ENCODE results near the gene KIF5B. TPM values are rescaled to one million over a fixed set of nuclear protein-coding genes. Genes with fewer than 3 reads are reported as not detected.

Gene KIF5B
- total RNA-seq, 1 donor from 2014 or later = 92.9 TPM

DNA sequence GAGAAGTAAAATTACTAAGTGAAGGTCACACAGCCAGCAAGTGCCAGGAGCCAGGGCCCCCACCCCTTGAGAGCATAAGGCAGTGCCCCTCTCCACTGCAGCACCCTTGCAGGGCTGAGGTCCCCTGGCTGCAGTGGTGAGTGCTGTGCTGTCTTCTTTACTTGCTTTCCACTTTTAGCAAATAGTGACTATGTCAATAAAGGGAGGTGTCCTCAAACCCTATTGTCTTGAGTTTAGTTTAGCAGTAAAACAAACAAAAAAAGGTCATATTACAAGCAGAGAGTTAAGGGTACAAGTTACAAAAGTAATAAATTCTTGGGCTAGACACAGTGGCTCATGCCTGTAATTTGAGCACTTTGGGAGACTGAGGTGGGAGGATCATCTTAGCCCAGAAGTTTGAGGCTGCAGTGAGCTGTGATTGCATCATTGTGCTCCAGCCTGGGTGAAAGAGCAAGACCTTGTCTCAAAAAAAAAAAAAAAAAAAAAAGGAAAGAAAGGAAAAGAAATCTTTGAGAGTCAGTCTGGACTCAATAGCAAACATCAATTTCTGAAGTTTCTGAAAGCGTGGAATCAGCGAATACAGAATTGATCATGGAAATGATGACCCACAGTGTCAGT is 39.0 kb upstream of the KIF5B start:
- TF ChIP-seq, protein P1, sequence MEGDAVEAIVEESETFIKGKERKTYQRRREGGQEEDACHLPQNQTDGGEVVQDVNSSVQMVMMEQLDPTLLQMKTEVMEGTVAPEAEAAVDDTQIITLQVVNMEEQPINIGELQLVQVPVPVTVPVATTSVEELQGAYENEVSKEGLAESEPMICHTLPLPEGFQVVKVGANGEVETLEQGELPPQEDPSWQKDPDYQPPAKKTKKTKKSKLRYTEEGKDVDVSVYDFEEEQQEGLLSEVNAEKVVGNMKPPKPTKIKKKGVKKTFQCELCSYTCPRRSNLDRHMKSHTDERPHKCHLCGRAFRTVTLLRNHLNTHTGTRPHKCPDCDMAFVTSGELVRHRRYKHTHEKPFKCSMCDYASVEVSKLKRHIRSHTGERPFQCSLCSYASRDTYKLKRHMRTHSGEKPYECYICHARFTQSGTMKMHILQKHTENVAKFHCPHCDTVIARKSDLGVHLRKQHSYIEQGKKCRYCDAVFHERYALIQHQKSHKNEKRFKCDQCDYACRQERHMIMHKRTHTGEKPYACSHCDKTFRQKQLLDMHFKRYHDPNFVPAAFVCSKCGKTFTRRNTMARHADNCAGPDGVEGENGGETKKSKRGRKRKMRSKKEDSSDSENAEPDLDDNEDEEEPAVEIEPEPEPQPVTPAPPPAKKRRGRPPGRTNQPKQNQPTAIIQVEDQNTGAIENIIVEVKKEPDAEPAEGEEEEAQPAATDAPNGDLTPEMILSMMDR (IDR thresholded peaks at IDR 0.05) = no peak
- DNase-seq = no peak
- Histone ChIP-seq H3K9me3 (no peaks in the 10 kb centered on the region), H3K4me3 (no peak overlapping the region), H3K27me3 (ENCODE audit: low read depth) (no peaks in the 10 kb centered on the region), H3K36me3 (no peaks in the 10 kb centered on the region), H3K27ac (no peak overlapping the region), H3K4me1 (no peaks in the 10 kb centered on the region)
- intact Hi-C loops (cut with DNase I) = no loop called here
- ATAC-seq = no peak

DNA sequence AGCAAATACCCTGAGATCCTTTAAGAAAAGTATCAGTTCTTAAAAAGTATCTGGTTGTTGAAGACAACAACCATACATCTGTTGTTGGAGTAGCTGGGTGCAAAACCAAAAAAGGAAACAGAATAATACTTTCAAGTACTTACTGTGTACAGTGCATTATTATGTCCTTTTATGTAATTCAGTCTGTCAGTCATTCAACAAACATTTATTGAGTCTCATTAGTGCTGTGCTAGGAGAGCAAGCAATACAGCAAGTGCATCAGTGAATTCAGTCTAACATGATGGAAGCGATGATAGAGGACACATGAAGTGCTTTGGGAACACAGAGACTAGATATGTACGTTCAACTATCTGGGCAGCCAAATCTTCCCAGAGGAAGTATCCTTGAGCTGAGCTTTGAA is 37.4 kb upstream of the KIF5B start:
- no peaks in the 10 kb centered on the region for H3K9me3 ChIP-seq
- no peaks in the 10 kb centered on the region for H3K4me1 ChIP-seq
- no peak overlapping the region for H3K4me3 ChIP-seq
- ATAC-seq (no peak), DNase-seq (no peak)
- intact Hi-C loops (cut with DNase I) = no loop called here
- TF ChIP-seq, protein P1 (IDR thresholded peaks at IDR 0.05) = no peak
- H3K27ac ChIP-seq = no peak overlapping the region
- no peaks in the 10 kb centered on the region for H3K36me3 ChIP-seq
- H3K27me3 ChIP-seq (ENCODE audit: low read depth) = no peaks in the 10 kb centered on the region

DNA sequence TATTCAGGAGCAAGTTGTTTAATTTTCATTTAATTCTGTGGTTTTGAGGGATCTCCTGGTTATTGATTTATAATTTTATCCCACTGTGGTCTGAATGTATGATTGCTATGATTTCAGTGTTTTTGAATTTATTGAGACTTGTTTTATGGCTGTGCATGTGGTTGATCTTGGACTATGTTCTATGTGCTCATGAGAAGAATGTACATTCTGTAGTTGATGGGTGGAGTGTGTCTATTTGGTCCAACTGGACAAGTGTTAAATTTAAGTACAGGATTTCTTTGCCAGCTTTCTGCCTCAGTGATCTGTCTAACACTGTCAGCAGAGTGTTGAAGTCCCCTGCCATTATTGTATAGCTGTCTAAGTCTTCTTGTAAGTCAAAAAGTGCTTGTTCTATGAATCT is 34.8 kb upstream of the KIF5B start:
- Histone ChIP-seq H3K4me1 (no peaks in the 10 kb centered on the region), H3K27ac (no peak overlapping the region), H3K36me3 (no peaks in the 10 kb centered on the region), H3K9me3 (no peaks in the 10 kb centered on the region), H3K4me3 (no peak overlapping the region), H3K27me3 (ENCODE audit: low read depth) (no peaks in the 10 kb centered on the region)
- no peak for ATAC-seq
- DNase-seq = no peak
- TF ChIP-seq, protein P1 (IDR thresholded peaks at IDR 0.05) = no peak
- intact Hi-C loops (cut with DNase I) = no loop called here

DNA sequence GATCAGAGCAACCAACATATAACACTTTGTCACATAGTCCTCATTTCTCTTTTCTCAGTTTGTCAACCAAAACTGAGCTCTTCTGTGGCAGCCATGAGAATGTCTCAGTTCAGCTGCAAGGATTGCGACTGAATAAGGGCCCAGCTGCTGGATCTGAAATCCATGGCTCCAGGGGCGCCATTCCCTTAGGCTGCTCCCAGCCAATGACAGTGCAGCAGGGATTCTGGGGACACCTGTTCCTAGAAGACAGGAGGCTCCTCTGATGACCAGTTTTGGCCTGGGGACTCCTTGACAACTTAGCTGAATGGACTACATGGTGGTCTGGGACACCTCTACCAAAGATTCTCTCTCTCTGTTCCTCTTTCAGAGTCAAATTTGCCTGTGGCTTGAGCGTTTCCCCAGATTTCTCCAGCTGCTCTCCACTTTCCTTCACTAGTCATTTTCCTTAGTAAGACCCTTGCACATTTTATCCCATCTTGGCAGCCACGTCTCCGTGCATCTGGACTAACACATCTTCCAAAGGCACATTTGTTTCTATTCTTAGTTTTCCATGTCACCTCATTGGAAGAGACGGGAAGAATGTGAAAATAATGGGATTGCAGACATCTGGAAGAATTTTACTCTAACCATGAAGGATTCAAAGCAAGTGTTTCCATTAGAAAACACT is 28.1 kb upstream of the KIF5B start:
- Histone ChIP-seq H3K9me3 (no peaks in the 10 kb centered on the region), H3K36me3 (no peaks in the 10 kb centered on the region), H3K27me3 (ENCODE audit: low read depth) (no peaks in the 10 kb centered on the region), H3K4me1 (no peaks in the 10 kb centered on the region), H3K27ac (peak overlapping the region; percentile 27), H3K4me3 (no peak overlapping the region)
- intact Hi-C loops (cut with DNase I) = no loop called here
- TF ChIP-seq, protein P1 (IDR thresholded peaks at IDR 0.05) = no peak
- ATAC-seq = peak in 1 of 2 donors; percentile 39
- no peak for DNase-seq

DNA sequence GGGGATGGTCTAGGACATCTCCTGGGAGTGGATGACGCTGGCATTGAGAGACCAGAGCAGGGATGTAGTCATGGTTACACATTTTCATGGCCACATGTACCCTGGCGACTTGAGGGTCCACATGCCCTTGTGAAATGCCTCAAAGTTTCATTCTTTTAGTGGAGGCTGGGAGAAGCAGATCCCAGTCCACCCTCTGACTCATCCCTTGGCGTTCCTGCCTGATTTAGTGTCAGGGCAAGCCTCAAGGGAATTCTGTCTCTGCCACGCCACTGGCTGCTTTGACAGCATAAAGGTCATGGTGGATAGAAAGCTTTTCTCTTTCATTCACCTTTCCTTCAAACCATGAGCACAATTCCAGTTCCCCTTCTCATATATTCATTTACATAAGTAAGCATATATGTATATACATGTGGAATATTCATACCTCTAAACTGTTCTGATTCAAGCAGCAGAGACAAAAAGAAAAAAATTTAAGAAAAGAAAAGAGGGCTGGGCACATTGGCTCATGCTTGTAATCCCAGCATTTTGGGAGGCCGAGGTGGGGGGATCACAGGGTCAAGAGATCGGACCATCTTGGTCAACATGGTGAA is 21.8 kb upstream of the KIF5B start:
- TF ChIP-seq, protein P1 (IDR thresholded peaks at IDR 0.05) = no peak
- intact Hi-C loops (cut with DNase I) = no loop called here
- no peak for ATAC-seq
- Histone ChIP-seq H3K4me1 (no peaks in the 10 kb centered on the region), H3K9me3 (no peaks in the 10 kb centered on the region), H3K27me3 (ENCODE audit: low read depth) (no peaks in the 10 kb centered on the region), H3K4me3 (no peak overlapping the region), H3K27ac (no peak overlapping the region), H3K36me3 (no peaks in the 10 kb centered on the region)
- no peak for DNase-seq

Measured in lower lobe of right lung (tissue), 2 donors.